Dermis microvascular lymphatic vessel endothelial cell (primary cell): ENCODE data around the gene CACHD1. TPM values are rescaled to one million over a fixed set of nuclear protein-coding genes. Genes with fewer than 3 reads are reported as not detected.

Experiments used
- DNase-seq, 2 donors: peaks; one replicate each; pipeline versions ENCODE4 v3.0.0 to v3.0.0-alpha.2; 2010; ENCODE audit warnings: low read depth in 2 of 2
- total RNA-seq: library from RNA; depleted of rRNA; stranded (reverse); fragments of >200 nt; gene quantifications from 2 replicates; pipeline ENCODE4 v1.2.1, GENCODE V29; 2014

The CACHD1 gene
- total RNA-seq, 1 donor from 2014 or later = 2.8 TPM

GRCh38 chr1:64651841-64652240, 181.9 kb downstream of the CACHD1 start:
- no peak for DNase-seq

GRCh38 chr1:64653466-64653865, 183.5 kb downstream of the CACHD1 start:
- DNase-seq = no peak

GRCh38 chr1:64654519-64655341, 184.8 kb downstream of the CACHD1 start:
- no peak for DNase-seq

- DNase-seq = no peak
Observed at GRCh38 chr1:64655861-64656260, 185.9 kb downstream of the CACHD1 start.

- no peak for DNase-seq
Observed at GRCh38 chr1:64659478-64660138, 189.7 kb downstream of the CACHD1 start.

- no peak for DNase-seq
Observed at GRCh38 chr1:64663668-64664067, 193.7 kb downstream of the CACHD1 start.

GRCh38 chr1:64664299-64664698, 194.4 kb downstream of the CACHD1 start:
- DNase-seq = no peak

GRCh38 chr1:64669098-64669675, 199.3 kb downstream of the CACHD1 start:
- DNase-seq = no peak

GRCh38 chr1:64675718-64676345, 205.9 kb downstream of the CACHD1 start:
- peak; percentile 22 to 43 for DNase-seq

- no peak for DNase-seq
Observed at GRCh38 chr1:64676386-64676785, 206.5 kb downstream of the CACHD1 start.

GRCh38 chr1:64677532-64677931, 207.6 kb downstream of the CACHD1 start:
- no peak for DNase-seq

GRCh38 chr1:64678366-64678765, 208.4 kb downstream of the CACHD1 start:
- DNase-seq = no peak

GRCh38 chr1:64679177-64679576, 209.2 kb downstream of the CACHD1 start:
- no peak for DNase-seq

- DNase-seq = no peak
Observed at GRCh38 chr1:64680599-64680998, 210.7 kb downstream of the CACHD1 start.

- no peak for DNase-seq
Observed at GRCh38 chr1:64681043-64681442, 211.1 kb downstream of the CACHD1 start.

GRCh38 chr1:64683419-64683818, 213.5 kb downstream of the CACHD1 start:
- no peak for DNase-seq

GRCh38 chr1:64685217-64685616, 215.3 kb downstream of the CACHD1 start:
- no peak for DNase-seq

- DNase-seq = no peak
Observed at GRCh38 chr1:64685765-64686341, 215.9 kb downstream of the CACHD1 start.

- peak; percentile 41 to 79 for DNase-seq
Observed at GRCh38 chr1:64686828-64687724, 217.1 kb downstream of the CACHD1 start.

GRCh38 chr1:64687725-64688327, 217.9 kb downstream of the CACHD1 start:
- DNase-seq = peak; percentile 24 to 75
